HCEC 1CT (cell line): ENCODE measurements around the gene RASD2.

Source experiments
- DNase-seq: peaks from one replicate; pipeline ENCODE4 v3.0.0-alpha.2; 2017

Gene RASD2

DNA sequence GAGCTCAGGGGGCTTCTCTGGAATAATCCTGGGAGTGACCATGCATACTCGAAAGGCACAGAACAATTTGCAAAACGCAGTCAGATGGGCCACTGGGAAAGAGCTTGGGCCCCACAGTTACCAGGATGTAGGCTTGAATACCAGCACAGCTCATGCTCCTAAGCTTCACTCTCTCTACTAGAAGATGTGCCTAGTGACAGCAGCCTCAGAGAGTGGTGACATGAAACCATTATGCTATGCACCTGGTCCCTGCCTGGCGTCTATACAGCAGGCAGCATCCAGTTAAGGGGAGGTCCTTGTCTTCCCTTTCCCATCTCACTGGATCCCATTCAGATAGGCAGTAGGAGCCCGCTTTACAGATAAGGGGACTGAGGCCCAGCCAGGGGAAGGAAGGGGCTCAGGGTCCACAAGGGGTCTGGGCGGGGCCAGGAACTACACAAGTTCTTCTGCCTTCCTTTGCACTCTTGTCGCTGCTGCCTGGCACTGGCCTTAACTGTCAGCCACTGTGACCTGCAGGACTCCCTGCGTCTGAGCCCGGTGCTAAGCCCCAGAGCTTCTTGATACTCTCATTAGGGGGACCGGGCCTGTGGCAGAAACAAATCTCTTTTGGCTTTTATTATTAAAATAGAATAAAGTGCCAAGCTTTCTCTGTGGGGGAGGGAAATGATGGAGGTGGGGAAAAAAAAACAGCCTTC is 21.2 kb upstream of the RASD2 start:
- no peak for DNase-seq

DNA sequence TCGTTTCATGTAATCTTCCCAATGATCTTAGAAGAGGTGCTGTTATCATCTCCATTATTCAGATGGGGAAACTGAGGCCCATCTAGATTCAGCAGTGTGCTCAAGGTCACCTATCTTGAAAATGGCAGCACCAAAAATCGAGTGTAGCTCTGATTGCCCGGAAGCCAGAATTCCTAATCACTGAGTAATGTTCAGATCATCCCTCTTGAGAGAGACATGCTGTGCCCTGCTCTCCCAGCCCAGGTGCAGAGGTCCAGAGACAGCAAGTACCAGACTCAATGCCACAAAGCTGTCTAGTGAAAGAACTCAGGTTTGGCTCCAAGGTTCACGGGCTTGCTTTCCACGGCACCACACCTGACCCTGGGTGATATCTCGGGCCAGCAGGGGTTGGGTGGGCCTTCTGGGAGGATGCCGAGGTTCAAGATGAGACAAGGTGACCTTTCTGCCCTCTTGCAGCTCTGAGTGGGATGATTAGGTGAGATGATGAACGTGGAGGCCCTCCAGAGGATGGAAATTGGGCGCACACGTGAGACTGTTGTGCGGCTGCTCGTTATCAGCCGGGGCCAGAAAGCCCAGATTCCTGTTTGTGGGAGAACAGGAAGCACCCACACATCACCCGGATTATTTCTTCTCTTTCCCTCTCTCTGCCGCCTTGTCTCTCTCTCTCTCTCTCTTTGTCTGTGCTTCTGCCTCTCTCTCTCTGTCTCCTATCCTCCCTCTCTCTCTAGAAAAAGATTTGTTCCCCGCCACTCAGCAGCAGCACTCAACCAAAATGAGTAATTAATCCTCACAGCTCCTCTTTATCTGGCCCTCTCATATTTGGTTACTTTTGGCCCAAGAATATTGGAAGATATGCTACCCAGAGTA is 19.0 kb upstream of the RASD2 start:
- DNase-seq: no peak

DNA sequence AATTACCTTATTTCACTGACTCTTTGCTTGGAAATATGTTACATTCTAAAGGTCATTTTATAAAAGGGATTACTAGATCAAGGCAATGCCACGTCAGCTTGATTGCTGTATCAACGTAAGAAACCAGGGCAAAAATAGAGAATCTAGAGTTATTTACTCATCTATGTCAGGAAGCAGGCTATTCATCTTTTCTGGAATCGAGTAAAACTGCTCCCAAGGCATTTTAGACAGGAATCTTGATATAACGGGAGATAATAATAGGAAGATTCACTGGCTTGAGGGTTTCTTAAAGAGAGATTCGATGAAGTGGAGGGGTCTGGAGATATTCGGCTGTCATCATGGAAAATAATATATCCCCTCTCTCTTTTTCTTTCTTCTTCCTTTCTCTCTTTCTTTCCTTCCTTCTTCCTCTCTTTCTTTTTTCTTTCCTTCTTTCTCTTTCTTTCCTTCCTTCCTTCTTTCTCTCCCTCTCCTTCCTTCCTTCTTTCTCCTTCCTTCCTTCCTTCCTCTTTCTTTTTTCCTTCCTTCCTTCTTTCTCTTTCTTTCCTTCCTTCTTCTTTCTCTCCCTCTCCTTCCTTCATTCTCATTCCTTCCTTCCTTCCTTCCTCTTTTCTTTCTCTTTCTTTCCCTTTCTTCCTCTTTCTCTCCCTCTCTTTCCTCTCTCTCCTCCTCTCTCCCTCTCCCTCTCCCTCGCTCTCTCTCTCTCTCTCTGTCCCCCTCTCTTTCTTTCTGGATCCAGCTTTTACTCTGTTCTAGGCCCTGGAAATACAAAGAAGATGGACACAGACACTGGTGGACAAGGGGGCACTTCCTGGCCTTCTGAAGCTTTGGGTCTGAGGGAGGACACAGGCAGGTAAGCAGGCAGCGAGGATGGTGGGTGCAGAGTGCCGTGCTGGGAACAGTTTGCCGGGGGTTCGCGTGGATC is 18.1 kb upstream of the RASD2 start:
- no peak for DNase-seq

DNA sequence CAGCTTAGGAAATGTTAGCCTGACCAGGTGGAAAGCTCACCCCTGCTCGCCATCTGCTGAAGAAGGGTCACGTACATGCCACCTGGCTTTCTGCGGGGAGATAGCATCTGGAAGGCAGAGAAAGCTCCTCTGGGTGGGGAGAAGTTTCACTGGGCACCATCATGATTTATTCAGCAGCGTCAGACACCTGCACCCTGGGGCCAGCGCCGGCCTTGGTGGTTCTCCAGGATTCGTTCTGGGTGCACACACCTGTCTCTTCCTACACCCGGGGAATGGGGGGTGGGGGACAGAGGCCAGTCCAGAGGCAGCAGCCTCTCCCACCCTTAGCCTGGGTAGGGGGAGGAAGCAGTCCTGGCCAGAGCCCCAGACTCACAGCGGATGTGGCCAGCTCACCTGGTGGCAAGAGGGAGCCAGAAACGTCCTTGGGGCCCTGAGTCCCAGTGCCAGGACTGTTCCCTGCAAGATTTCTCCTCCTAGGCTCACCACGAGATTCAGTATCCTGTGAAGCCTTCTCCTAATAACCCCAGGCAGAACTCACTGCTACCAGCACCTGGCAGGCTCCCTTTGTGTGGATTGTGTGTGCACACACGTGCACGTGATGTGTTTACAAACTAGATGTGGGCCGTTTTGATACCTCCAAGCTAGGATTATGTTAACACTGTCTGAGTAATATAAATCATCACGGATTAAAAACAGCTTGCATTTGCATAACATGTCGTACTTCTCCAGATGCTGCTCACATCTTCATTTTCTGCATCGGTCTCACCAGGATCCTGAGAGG is 17.3 kb upstream of the RASD2 start:
- no peak for DNase-seq

DNA sequence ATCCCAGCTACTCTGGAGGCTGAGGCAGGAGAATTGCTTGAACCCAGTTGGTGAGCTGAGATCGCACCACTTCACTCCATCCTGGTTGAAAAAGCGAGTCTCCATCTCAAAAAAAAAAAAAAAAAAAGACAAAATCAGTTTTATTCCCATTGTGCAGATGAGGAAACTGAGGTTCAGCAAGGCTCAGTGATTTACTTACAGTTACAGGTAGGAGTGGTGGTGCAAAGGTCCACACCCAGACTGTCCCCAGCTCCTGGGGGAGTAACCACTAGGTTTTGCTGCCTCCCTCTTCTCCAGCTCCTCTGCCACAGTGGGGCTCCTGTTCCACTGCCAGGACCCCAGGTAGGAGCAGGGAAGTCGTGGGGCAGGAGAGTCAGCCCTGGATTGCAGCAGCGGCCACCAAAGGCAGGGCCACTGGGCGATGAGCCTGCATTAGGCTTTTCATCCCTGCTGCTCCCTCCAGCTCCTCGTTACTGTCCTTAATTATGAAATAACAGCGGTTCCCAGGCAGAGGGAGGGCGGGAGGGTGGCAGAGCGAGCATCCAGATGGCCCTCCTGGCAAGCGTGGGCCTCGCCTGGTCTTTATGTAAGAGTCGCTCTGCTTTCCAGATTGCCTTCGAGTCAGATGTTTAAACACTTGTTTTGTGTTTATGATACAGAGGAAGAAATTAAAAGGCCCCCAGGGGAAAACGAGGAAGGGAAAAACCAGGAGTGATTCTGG is 15.5 kb upstream of the RASD2 start:
- no peak for DNase-seq

DNA sequence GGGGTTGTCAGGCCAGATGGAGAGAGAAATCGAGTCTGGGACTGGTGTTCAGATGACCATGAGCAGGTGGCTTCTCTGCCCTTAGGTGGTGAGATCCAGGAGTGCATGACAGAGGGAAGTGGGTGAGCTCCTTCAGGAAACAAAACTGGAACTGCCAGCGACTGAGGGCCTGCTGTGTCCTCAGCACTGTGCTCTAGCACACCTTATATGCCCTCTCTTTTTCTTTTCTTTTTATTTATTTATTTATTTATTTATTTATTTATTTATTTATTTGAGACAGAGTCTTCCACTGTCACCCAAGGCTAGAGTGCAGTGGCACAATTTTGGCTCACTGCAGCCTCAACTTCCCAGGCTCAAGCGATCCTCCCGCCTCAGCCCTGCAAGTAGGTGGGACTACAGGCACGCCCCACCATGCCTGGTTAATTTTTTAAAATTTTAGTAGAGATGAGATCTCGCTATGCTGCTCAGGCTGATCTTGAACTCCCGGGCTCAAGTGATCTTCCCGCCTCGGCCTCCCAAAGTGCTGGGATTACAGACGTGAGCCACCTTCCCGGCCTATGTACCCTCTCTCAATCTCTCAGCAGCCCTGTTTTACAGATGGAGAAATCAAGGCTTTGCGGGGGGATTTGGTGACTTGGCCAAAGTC is 14.8 kb upstream of the RASD2 start:
- no peak for DNase-seq

DNA sequence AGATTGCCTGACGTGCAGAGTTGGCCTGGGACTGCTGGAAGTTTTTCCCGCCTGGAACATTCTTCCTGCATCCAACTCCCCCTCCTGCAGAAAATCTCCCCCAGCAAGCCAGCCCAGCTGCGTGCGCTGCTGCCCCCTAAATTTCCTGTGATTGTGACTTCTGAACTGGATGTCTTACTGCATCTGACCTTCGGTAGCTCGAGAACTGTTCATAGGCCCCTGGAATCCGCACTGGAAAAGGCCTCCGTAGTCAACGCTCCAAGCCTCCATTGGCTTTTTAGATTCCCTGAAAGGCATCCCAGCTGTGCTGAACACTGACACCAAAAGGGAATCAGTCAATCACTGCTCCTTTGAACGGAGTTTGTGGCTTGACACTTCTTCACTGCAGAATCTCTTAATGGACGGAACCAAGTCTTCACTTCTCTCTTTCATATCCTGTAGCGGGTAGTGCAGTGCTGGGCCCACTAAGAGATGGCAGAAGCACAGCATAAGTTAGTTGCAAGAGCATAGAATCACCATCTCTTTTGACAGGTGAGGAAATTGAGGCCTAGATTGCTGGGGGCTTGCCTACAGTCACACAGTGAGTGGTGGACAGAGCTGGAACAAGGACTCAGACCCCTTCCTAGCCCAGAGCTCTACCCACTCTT is 14.2 kb upstream of the RASD2 start:
- no peak for DNase-seq

DNA sequence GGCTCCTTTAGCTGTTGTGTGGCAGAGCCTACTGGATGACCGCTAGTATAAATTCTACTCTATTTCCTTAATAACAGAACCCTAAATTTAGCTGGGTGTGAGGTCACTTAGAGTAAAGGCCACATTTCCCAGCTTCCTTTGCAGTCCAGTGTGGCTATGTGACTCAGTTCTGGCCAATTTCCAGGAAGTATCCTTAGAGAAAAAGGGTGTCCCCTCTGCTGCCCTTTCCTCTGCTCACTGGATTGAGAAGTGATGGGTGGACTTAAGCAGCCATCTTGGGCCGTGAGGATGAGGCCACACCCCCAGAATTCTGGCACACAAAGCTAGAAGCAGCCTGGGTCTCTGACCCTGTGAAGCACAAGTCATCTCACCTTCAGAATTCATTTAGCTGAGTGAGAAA is 11.7 kb upstream of the RASD2 start:
- no peak for DNase-seq

DNA sequence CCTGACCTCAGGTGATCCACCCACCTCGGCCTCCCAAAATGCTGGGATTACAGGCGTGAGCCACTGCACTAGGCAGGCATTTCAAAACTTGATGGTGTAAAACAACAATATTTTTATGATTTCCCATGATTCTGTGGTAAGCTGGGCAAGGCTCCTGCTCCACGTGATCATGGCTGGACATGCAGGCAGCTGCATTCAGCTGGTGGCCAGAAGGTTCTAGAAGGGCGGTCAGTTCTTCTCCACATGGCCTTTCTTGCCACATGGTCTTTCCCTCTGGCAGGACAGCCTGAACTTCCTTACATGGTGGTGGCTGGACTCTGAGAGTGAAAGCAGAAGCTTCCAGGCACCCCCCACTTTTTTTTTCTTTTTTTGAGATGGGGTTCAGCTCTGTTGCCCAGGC is 9.9 kb upstream of the RASD2 start:
- no peak for DNase-seq

DNA sequence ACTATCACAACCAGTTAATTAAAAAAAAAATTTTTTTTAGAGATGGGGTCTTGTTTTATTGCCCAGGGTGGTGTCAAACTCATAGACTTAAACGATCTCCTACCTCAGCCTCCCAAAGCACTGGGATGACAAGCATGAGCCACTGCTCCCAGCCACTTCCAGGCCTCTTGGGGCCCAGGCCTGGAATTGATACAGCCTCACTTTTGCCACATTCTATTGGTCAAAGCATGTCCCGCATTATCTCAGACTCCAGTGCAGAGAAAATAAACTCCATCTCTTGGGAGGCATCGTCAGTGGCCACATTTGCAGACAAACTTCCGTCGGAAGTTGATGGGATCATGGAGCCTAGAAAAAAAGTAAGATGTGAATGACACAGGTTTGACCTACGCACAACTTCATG is 9.4 kb upstream of the RASD2 start:
- DNase-seq: no peak

DNA sequence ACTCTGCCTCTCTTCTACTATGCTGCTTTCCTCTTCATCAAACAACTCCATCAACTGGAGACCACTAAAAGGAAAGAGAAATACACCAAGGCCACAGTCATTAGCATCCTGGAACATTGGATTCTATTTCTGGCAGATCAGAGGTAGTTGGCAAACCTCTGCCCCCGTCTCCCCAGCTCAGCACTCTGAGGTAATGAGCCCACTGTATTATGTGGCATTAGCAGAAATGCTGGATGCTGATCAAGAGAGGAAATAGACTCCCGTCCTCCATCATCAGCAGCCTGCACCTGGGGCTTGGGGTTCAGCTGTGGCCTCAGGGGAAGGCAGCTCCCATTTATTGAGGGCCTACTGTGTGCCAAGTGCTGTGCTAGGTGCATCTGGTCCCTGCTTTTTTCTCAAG is 9.0 kb upstream of the RASD2 start:
- no peak for DNase-seq

DNA sequence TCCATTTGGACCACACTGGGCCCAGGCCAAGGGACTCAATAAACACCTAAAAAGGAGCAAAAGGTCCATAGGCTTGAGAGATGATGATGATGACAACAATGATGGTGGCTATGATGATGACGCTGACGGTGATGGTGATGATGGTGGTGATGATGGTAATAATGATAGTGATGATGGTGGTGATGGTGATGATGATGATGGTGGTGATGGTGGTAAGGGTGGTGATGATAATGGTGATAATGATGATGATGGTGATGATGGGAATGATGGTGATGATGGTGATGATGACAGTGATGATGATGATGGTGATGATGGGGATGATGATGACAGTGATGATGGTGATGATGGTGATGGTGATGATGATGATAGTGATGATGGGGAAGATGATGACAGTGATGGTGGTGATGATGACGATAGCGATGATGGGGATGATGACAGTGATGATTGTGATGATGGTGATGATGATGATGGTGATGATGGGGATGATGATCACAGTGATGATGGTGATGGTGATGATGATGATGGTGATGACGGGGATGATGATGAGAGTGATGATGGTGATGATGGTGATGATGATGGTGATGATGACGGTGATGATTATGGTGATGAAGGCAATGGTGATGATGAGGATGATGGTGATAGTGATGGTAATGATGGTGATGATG is 7.1 kb upstream of the RASD2 start:
- no peak for DNase-seq

DNA sequence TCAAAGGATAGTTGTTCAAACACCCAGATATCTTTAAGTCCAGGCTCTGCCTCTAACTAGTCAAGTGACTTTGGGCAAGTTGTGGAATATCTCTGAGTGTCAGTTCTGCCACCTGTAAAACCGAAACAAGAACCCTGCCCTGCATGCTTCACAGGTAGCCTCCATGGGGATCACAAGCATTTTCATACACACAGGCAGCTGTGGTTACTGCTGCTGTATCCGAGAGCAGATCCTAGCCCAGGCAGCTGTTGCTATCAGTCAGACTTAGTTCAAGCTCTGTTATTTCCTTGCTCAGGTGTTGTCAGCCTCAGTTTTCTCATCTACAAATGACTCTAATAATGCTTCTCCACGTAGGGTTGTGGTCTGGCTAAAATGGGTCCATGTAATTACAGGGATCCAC is 6.5 kb upstream of the RASD2 start:
- DNase-seq: no peak

DNA sequence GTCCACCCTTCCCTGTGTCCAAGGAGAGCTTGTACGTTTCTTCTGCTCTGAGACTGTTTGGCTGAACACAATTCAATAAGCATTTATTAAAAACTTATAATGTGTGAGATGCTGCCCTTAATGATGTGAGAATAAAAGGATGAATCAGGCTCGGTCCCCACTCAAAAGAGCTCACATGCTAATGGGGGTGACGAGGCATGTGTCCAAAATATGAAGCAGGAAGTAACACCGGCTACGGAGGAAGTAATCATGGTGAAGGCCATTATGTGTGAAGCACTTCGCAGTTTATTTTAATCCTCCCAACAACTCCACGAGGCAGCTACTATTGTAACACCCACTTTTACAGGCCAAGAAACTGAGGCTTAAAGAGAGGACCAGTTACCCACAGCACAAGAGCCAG is 3.4 kb upstream of the RASD2 start:
- DNase-seq: no peak

DNA sequence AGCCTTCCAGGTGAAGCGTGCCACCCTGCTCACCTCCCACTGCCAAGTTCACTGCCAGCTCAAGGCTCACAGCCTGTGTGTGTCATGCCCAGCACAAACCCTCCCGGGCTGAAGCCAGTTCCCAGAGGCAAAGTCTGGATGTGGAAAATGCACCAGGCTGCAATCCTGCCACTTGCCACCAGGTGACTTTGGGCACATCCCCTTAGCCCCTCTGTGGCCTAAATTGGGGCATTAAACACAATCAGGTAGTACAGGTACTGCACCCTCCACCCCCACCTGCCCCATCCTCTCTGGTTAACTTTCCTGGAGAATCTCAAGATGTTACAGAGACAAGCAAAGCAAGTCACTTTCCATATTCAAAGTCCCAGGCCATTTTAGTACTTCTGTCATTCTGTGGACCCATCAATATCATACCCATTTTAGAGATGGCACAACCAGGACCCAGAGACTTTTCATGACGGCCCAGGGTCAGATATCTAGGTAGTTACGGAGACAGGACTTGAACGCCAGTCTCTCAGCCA is 1.8 kb upstream of the RASD2 start:
- no peak for DNase-seq

DNA sequence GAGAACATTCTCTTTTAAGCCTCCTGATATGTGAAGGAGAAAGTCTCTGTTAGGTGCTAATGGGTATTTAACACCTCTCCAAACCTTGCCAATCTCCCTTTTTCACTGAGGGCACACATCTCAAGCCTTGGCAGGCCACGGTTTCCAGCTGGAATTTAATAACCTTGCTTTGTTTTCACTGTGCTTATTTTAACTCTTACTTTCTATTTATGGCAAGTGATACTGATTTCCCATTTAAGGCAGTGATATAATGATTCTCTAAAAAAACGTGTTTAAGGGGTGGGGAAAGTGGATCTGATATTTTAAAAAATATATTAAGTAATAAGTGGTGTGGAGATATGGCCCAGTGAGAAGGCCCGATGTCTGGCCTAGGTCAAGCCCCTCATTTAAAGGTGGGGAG is 1.1 kb upstream of the RASD2 start:
- no peak for DNase-seq

DNA sequence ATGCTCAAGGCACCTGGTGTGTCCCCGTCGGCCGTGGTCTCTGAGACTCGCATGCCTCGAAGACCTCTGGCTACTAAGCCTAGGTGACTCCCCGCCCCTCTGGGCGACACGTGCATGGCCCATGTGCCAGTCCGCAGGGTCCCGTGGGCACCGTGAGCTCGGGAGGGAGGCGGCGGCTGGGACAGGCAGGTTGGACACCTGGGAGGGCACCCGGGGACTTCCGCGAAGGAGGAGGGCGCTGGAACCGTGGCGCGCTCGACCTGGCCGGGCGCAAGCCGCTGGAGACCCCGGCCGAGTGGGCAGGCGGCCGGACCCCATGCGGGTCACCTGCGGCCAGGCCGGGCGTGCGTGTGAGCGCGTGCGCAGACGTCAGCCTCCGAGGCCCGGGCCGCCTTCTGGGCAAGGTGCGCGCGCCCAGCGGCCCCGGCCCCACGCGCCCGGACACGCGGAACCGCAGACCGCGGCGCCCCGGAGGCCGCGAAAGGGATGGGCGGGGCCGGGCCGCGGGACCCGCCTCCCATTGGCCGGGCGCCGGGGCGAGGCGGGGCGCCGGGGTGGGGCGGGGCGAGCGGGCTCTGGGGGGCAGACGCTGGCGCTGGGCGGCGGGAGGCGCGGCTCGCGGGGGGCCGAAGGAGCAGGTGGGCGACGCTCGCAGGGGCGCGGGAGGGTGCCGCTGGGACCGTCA is 579 bp upstream of the RASD2 start:
- peak; percentile 25 for DNase-seq

DNA sequence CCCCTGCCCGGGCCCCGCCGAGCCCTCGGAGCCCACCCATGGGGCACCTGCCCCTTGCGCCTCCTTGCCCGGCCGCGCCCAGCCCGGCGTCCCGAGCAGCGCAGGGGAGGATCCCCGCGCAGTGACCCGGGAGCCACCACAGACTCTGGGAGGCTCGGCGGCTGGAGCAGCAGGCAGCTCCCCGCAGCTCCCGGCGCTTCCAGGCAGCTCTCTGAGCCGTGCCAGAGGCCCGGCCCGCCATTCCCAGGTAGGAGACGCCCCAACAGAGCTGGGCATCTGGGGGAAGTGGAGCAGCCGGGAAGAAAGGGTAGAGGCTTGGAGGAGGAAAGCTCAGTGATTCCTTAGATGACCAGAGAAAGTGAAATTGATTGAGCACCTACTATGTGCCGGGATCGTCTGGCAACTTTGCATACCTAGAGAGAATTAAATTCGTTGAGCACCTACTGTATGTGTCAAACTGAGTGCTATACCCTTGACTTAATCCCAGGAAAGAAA is 670 bp downstream of the RASD2 start:
- DNase-seq: no peak
